ENCODE measurements around the gene EN2.

The EN2 gene

DNA sequence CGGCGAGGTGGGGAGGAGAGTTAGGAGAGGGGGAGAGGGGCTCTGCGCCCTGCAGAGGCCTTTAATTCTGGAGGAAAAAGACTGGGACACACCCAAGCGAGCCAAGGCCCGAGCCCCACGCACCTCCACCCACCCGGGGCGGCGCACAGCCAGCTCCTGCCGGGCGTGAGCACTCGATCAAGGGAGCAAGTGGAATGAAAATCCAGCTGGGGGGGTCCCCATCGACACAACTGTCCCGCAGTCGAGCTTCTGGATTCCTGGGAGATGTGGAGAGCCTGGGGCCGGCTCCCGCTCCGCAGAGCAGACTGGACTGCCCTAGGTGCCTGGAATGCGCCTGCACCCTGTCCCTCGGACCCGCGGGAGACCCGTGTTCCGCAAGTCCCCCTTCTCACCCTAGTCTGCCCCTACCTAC lies 7.4 kb upstream of the EN2 start:
- H3K4me3 ChIP-seq (ENCODE audit: low read depth, low read length), result no peak overlapping the region

DNA sequence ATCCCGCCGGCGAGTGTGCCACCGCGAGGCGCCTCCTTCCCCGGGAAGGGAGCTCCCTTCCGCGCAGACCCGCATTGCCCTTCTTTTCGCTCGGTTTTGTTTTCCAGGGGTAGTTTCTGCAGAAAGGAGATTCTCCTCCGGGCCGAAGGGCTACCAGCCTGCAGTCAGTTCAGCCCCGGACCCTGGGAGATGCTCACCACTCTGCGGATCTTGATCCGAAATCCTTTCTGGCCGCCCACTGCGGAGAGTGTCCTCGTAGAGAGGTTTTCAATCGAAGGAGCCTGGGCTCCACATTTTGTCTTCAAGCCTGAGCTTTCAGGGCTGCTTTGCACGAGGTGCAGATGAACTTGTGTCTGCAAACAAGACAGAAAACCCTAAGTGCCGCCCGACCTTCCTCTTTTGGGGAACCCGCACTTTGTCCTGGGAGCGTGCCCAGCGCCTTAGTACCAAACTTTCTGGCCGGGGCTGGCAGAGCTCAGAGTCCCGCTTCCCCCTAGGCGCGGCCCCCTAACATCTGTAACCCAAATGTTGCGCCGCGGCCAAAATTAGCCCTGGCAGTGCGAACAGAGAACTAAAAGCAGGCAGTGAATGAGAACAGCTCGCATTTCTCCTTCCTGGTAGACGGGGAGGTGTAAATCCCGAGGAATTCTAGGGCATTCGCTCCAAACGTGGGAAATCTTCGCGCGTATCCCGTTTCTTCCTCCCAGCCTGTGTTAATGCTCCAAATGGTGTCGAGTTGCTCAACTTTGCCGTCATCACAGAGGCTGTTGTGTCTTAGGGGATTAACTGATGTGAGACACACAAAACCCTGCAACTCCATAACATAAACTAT lies 6.7 kb upstream of the EN2 start:
- H3K4me3 ChIP-seq (ENCODE audit: low read depth, low read length), result no peak overlapping the region

DNA sequence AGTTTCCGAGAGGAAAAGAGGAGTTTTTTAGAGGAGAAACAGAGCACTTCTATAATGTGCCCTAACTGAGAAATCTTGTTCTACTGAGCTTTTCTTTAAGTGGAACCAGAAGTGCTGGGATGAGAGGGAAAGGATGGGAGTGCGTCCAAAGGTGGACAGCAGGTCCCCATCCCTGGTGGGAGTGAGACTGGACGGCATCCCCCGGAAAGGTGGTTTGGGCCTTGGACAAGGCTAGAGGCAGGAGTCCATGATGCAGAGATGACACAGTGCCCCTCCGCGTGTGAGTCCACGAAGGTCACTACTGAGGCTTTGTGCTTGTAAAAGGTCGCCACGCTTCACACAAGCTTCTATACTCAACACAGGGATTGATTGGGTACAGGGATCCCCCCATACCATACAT lies 6.1 kb upstream of the EN2 start:
- no peak overlapping the region for H3K4me3 ChIP-seq (ENCODE audit: low read depth, low read length)

DNA sequence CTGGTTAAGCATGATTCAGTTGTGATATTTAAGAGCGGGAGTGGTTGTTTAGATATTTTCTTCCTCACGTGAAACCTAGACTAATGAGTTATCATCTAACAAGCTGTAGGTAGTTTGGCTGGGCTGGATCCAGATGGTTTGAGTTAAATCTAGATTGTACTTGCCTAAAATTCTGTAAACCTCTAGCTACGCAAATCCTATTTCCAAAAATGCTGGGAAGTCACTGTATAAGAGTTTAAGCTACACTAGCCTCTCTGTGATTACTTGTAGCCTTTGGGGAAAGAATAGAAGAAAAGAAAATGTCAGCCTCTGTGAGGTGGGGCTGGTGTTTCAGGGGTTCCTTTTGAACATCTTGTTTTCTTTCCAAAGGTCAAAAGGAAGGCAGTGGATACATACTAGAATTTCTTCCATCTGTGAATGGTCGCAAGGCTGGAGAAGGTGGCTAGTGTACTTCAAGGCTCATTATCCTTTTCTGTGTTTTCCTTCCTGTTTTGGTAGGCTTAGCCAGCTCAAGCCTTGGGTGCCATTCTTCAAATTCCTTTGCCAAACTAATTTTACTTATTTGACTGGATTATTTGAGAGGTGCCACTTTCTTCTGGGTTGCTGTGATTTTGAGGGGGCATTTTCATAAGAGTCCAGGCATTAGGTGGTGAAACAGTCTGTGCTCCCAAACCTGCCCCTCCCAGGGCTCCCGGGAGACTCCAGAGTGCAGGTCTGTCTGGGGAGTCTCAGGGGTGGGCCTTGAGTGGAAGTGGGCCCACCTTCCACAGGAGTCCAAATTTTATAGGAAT lies 5.2 kb upstream of the EN2 start:
- H3K4me3 ChIP-seq (ENCODE audit: low read depth, low read length), result no peak overlapping the region

DNA sequence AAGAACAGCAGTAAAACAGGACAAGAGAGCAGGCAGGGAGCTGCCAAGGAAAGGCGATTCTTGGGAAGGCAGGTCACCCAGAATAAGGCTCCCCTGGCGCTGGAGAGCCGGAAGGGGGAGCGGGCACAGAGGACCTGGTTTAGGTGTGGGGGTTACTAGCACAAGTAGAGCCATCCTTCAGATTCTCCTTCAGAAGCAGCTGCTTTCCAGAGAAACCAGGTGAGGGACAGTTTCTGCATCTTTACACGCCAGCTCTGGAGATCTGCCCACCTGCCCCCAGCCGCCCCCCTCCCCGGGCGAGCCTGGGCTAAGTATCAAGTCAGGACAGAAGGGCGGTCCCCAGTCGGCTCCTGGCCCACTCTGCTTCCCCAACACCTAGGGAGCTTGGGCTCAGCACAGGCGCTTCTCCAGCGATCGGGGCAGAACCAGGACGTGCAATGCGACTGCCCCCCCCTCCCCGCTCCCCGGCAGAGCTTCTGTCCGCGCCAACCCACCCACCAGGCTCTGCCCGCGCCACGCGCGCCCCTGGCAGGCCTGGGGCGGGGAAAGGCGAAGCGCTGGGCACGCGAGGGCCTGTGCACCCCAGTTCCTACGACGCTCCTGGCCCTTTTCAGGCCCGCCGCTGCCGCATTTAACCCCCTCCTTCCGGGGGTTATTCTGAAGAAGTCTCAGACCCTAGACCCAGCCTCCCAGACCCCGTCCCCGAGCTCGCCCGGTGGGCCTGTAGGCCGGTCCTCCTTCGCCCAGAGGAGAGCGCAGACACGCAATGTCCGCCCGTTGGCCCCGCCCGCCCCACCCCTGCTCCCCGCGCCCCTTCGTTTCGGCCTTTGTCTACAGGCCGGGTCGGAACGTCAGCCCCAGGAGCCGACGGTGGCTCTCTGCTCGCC lies 4.4 kb upstream of the EN2 start:
- H3K4me3 ChIP-seq (ENCODE audit: low read depth, low read length), result no peak overlapping the region

DNA sequence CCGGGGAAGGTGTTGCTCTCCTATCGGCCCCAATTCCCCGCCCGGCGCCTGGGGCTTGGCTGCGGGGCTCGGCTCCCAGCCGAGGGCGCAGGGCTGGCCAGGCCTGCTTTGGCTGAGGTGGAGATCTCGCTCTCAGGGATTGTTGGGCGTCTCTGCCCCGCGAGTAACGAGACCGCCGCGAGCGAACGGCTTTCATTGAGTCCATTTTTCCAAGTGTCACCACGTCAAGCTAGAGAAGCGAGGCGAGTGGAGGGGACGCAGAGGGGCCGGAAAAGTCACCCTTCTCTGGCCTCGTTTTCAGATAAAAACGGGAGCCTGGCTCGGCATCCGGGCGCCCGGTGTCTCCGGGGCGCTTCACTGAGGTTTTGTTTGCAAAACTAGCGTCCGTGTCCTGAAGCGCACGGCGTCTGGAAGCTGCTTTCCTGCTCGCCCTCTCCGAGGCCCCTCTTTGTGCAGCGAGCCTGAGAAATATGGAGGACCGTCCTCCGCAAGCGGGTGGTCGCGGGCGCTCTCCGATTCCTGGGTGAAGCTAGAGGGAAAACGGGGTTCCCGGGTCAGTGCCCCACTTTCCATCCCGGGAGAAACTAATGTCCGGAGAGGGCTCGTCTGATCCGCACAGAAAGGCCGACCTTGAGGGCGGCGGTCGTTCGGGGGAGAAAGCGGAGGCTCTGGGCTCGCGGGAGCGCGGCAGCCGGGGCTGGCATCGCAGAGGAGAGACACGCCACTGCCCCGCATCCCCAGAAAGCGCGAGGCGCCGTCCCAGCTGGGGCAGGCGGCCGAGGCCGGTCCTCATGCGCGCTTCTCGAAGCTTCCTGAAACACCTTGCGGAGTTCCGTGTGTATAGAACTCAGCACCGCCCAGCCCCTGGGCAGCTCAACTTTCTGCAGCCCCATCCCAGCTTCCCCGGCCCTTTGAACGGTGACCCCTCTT lies 3.5 kb upstream of the EN2 start:
- H3K4me3 ChIP-seq (ENCODE audit: low read depth, low read length), result no peak overlapping the region

DNA sequence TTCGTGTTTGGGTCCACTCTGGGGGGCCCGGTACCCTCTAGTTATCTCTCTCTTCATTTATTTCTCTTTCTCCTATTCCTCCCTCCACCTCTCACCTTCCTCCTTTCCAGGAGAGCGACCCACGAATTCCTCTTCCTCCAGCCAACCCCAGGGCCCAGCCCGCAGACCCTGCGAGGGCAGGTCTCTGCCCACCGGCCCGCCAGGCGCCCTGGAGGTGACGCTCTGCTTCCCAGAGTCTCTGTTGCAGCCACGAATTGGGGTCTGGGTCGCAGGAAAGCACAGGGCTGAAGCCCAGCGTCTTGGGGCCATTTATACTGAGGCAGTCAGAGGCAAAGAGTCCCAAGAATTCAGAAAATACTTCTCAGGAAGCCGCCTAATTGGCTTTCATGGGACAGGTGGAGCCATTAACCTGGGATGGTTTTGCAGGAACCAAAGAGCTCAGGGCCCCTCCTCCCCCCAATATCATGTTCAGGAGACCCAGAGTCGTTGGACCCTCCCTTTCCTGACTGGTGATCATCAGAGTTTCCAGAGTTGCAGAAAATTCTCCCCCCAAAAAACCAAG lies 2.7 kb upstream of the EN2 start:
- no peak overlapping the region for H3K4me3 ChIP-seq (ENCODE audit: low read depth, low read length)

DNA sequence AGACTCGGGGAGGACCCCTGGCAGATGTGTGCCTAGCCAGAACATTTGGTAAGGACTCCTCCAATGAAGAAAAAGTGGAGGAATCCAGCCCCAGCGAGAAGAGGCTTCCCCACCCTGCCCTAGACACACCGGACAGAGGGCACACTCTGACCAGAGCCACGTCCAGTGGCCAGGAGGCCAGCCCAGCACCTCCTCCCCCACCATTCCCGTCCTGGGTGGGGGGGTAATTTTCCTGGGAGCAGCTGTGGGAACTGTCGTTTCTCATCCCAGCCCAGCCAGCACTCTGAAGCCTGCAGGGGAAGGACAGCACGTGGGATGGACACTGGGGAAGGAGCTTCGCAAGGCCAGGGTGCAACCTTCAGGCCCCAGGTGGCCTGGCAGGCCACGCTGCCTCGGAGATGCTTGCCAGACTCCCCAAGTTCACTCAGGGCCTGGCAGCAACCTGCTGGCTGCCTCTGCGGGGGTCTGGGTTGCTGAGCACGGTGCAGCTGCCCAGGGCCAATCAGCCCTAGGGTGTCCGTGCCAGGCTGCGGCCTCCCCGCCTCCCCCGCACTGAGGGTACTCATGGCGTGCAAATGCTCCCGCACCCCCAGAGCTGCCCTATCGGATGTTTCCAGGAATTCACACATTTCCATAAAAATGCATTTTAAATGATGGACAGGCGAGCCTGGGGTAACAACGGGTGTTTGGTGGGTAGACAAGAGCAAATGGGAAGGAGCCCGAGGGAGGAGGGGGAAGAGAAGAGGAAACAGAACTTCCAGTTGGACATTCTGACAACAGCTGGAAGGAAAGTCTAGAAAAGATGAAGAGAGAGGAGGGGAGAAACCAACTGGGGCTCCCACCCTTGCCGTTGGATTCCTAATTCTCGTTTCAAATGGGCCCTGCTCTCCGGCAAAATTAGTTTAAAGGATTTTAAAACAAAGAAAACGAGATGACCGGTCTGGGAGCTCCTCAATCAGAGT lies 1.9 kb upstream of the EN2 start:
- no peak overlapping the region for H3K4me3 ChIP-seq (ENCODE audit: low read depth, low read length)

DNA sequence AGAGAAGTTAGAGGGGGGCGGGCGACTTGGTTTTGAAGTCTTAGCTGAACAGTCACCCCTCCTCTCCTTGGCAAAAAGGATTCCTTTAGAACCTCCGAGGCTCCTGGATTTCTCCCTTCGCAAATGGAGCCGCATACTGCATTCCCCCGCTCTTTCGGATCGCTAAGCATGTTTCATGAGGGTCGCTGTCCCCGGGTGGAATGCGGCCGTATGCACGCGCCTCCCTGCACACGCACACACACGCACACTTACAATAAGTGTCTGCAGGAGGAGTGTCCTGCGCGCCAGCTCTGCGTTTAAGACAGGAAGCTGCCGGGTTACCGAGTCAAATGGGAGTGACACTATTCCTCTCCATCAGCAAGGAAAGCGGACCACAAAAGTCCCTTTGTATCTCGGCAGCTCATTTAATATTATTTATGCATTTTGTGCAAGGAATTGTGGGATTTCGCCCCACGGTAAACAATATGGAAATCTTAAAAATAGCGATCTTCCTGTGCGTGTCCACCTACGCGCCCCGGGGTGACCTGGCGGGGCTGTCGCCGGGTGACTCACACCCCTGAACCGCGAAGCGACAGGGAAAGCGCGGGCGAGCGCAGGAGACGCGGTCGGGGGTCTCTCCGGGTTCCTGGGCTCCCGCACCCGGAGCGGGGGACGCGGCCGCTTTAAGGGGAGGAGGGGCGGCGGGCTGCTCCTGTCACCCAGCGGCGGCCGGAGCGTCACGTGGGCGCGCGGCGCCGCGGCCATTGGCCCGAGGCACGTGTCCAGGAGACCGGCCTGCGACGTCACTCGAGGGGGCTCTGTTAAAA lies 988 bp upstream of the EN2 start:
- H3K4me3 ChIP-seq (ENCODE audit: low read depth, low read length), result no peak overlapping the region

DNA sequence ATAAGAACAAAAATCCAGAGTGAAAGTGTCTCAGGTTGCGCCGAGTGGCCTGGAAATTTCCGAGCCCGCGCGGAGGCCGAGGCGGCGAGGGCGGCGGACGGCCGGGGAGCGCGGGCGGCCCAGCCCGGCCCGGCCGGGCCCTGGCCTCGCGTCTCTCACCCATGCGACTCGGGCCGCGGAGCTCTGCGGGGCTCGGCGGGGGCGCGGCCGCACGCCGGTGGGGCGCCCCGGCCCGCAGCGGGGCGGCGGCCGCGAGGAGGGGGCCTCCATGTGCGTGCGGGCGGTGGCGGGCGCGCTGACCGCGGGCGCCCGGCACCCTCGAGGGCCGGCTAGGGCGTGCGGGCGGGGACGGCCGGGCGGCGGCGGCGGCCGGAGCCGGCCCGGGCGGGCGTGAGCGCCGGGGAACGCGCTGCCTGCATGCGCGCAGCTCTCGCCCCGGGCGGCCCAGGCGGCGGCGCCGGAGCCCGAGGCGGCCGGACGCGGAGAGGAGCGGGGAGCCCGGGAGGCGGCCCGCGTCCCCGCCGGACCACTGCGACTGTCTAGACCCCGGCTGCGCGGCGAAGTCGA lies 302 bp upstream of the EN2 start:
- no peak overlapping the region for H3K4me3 ChIP-seq (ENCODE audit: low read depth, low read length)

DNA sequence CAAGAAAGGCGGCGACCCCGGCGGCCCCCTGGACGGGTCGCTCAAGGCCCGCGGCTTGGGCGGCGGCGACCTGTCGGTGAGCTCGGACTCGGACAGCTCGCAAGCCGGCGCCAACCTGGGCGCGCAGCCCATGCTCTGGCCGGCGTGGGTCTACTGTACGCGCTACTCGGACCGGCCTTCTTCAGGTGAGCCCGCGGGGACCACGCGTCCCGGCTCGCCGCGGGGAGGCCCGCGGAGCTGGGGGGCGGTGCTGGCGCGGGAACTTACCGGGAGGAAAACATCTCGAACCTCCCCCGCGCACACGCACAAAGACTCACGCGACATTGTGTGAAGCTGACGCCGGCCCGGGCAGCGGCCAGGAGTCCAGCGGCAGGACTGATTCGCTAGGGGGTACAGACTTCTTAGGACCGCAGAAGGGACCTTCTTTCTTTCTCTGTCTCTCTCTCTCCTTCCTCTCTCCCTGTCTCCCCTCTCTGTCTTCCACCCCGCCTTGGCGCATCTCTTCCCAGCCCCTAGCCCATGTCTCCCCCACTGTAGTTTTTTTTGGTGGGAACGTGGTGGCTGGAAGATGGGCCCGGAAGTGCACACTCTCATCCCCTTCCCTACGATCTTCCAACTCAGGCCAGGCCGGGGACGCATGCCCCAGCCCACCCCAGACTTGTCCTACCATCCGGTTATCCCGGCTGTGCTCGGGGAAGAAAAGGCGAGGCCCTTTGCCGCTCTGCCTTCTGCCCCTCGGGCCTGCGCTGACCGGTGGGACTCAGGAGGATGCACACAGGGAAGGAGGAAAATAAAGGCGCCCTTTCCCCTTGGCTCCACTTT lies 1.2 kb downstream of the EN2 start:
- H3K4me3 ChIP-seq (ENCODE audit: low read depth, low read length), result no peak overlapping the region

DNA sequence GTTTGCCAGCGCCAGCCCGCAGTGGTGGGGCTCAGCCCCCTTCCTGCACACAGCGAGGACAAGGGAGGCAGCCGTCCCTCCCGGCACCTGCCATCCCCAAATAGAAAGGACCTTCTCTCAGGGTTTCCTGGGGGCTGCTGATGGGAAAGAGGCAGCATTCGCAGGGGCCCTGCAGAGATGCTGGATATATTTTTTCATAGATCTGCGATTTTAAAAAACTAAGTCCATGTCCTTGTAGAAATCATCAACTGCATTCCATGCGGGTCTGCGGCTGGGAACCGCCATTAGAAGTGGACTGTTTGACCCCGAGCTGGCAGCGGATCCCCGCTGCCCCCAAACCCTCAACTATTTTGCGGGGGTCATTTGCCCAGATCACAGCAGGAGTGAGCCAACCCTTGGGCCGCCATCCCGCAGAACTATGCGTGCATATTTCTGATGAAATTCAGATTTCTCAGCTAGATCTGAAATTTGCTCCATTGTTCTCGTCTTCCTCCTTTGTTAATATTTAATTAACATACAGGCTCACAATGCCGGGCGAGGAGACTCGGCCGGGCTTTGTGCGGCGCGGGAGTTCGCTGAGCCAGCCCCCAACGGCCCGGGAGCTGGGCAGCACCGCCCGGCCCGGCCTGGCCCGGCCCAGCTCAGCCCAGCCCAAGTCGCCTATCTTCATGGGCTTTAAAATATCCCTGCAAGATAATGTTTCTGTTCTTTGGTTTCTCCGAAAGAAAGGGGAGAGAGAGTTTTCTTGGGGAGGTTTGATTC lies 2.0 kb downstream of the EN2 start:
- H3K4me3 ChIP-seq (ENCODE audit: low read depth, low read length), result no peak overlapping the region

DNA sequence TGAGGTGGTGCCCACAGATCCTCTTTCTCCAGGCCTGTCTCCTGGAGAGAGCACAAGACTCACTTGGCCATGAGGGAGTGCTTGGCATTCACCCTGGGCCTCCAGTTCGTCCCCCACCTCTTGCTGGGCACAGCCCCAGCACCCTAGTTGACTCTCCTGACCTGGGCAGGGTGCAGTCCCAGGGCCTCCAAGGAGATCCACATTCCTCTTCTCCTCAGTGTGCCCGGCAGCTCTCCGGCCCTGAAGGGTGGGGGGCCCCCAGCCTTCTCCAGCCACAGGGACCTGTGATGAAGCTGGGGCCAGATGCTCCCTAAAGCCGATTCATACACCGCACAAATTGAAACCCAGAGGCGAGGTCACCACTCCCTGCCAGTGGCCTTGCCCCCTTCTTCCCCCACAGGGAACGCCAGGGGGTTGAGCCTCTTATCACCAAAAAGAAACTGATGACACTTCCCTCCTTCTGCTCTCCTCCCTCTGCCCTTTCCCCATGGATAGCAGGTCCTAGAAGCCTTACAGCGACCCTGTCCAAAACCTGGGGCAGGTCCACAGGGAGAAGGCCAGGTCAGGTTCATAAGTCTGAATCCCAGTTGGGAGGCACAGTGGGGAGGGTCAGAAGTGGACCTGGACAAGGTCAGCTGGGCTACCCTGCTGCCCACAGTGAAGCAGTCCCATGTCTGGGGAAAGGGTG lies 3.1 kb downstream of the EN2 start:
- H3K4me3 ChIP-seq (ENCODE audit: low read depth, low read length), result no peak overlapping the region

DNA sequence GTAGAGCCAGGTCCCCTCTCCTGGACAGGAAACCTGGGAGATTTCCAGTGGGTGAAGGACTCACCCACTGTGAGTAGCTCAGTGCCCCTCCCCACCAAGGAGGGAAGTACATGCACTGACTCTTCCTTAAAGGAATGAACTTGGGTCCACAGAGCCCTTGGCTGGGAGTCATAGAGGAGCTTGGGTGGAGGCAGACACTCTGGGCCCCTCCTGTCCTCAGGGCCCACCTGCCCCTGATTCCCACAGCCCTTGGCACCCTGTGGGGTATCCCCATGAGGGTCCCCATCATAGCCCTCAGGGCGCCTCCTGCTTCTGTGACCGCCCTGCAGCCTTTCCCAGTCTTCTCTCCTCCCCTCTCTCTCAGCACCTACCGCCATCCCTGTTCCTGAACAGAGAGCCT lies 3.7 kb downstream of the EN2 start:
- H3K4me3 ChIP-seq (ENCODE audit: low read depth, low read length), result no peak overlapping the region

DNA sequence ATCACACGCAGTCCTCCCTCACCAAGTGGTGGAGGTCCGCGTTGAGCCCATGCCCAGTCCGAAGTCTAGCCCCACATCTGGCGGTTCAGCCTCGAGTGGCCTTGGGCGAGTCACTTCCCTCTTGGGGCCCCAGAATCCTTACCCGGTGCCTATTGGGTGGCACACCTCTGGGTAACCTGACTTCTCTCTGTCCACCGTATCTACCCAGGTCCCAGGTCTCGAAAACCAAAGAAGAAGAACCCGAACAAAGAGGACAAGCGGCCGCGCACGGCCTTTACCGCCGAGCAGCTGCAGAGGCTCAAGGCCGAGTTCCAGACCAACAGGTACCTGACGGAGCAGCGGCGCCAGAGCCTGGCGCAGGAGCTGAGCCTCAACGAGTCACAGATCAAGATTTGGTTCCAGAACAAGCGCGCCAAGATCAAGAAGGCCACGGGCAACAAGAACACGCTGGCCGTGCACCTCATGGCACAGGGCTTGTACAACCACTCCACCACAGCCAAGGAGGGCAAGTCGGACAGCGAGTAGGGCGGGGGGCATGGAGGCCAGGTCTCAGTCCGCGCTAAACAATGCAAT lies 4.3 kb downstream of the EN2 start:
- H3K4me3 ChIP-seq (ENCODE audit: low read depth, low read length), result no peak overlapping the region

Data from iPS-11a (cell line).